HG03045 (cell line): ENCODE results near the gene KREMEN1.
"Not testable (repeated sequence)": the region's sequence is repeated elsewhere in the genome, so short reads cannot be mapped to it uniquely, and the experiment has no call there.

Experiments used
- ATAC-seq: cut with Tn5 transposase; IDR thresholded peaks from one replicate; pipeline ENCODE4 v1.9.1; 2021; ENCODE audit warnings: mild to moderate bottlenecking, moderate library complexity; ENCODE audit not compliant: unreplicated experiment

KREMEN1 gene

DNA sequence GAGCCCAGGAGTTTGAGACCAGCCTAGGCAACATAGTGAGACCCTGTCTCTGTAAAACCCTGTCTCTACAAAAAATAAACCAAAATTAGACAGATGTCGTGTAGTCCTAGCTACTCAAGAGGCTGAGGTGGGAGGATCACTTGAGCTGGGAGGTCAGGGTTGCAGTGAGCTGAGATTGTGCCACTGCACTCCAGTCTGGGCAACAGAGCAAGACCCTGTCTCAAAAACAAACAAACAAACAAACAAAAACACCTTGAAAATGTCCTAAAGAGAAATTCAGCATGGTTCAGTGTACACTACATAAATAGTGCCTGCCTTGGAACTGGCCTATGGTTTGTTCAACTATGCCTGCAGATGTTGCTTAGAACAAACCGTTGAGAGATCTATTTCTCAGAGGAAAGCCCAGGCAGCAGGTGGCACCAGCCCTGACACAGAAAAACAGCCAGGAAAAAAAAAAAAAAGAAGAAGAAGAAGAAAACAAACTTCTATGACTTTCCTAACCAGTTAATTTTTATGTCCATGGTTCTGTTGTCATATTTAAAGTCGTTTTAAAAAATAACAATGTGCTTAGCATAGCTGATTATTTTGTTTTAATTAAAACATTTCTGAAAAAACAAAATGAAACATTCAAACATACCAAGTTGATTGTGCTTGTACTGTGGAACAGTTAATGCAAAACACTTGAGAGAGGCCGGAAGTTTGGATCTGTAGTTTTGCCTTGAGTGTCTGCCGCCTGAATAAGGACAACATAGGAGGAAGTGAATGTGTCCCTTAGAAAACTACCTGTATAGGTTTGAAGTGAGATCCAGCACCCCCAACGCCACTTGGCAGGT, 5.4 kb downstream of the KREMEN1 start:
- no peak for ATAC-seq

DNA sequence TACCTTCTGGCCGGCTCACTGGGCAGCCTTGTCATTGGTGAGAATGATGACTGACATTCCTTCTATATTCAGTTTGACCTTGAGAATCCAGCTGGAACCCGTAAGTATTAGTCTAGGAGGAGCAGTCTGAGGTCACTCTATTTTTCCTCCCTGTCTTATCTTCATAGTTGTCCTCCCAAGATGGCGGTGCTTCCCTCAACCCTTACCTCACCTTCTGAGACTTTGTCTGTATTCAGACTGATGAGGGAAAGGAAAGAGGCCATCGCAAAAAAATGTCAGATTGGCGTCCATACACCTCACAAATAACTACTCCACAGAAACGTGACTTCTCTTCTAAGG, 6.0 kb downstream of the KREMEN1 start:
- ATAC-seq: no peak

GRCh38 chr22:29079218-29079901, 6.5 kb downstream of the KREMEN1 start:
- no peak for ATAC-seq

DNA sequence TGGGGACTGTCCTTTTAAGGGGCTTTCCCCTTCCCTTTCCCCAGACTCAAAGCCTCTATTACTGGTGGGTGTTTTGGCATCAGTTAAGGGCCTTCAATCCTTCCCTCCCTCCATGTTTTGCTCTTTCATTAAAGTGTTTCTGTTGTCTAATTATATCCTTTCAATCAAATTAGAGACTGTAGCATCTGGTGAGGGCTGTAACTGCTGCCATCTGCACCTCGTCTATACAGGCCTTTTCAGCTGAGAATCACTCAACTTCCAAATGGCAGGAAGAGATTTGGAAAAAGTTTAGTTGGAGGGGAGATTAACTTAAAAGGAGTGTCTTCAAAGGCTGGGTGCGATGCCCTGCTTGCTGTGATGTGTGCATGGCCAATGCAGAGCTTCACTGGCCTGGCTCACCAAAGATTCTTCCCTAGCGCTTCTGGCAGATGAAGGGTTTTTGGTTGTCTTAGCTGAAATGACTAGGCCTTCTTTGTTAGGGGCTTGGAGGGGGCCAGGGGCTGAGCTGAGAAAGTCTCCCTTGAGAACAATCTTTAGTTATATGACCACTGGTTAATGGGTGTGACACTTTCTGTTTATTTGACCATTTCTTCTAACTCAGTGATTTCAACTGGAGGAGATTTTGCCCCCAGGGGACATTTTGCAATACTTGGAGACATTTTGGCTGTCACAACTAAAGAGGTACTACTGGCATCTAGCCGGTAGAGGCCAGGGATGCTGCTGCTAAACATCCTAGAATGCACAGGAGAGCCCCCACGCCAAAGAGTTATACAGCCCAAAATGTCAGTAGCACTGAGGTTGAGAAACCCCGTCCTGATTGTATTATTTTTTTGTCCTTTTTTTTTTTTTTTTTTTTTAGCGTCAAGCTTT, 7.5 kb downstream of the KREMEN1 start:
- no peak for ATAC-seq

DNA sequence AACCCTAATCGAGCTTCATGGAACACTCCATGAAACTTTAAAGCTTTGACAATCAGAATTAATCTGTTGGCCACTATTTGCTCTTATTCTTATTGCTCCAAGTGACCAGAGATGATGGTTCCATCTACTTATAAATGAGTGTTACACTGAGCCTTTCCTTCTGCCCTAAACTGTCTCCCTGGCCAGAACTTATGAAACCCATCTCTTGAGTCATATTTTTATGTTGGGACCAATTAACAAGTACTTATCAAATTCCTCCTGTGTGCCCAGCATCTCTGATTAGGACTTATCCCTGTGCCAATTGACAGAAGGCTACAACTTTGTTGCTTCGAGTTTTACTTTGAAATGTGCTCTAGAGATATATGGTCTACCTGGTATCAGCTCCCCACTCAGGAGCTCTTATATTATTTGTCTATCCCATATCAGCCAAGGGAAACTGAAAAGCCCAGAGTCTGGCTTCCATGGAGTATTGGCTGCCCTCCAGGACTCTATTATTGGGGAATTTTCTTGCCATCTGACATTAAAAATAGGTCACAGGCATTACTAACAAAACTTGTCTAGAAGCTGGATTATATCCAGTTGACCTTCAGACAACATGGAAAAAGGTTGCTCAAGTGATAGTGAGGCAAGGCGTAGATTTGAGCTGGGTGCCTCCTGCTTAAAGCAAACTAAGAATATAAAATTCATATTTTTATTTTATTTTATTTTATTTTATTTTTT, 8.8 kb downstream of the KREMEN1 start:
- no peak for ATAC-seq

DNA sequence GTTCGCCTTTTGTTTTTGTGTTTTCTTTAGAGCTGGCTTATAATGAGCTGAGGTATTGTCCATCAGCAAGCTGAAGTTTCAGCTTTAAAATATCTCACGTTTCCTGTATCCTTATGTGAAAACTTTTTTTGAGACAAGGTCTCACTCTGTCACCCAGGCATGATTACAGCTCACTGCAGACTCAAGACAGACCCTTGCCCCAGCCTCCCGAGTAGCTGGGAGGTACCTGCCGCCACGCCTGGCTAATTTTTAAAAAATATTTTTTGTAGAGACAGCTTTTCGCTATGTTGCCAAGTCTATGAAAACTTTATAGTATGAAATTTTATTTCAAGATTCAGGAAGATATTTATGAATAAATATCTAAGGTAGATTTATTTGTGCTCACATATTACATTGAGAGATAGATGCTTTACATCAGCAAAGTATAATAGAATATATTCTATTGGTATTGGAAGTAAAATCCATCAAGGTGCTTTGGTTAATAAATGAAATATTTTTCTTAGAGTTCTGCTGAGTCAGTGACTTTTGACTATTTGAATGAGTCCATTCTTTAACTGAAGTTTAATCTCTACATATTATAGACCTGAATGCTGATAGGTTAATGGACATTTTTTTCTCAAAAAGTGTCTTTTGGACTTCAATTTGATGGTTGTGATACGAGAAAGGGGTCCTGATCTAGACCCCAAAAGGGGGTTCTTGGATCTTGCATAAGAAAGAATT, 10.2 kb downstream of the KREMEN1 start:
- ATAC-seq: no peak

DNA sequence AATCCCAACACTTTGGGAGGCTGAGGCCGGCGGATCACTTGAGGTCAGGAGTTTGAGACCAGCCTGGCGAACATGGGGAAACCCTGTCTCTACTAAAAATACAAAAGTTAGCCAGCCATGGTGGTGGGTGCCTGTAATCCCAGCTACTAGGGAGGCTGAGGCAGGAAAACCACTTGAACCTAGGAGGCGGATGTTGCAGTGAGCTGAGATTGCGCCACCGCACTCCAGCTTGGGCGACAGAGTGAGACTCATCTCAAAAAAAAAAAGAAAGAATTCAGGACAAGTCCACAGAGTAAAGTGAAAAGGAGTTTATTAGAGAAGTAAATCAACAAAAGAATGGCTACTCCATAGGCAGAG, 10.7 kb downstream of the KREMEN1 start:
- ATAC-seq: not testable (repeated sequence)

GRCh38 chr22:29083933-29084591, 11.2 kb downstream of the KREMEN1 start:
- ATAC-seq: no peak

GRCh38 chr22:29087012-29087411, 14.2 kb downstream of the KREMEN1 start:
- ATAC-seq: no peak

- no peak for ATAC-seq
These were observed 16.0 kb downstream of the KREMEN1 start for GRCh38 chr22:29088809-29089208.

GRCh38 chr22:29089507-29089906, 16.7 kb downstream of the KREMEN1 start:
- no peak for ATAC-seq

GRCh38 chr22:29090039-29090438, 17.2 kb downstream of the KREMEN1 start:
- no peak for ATAC-seq

DNA sequence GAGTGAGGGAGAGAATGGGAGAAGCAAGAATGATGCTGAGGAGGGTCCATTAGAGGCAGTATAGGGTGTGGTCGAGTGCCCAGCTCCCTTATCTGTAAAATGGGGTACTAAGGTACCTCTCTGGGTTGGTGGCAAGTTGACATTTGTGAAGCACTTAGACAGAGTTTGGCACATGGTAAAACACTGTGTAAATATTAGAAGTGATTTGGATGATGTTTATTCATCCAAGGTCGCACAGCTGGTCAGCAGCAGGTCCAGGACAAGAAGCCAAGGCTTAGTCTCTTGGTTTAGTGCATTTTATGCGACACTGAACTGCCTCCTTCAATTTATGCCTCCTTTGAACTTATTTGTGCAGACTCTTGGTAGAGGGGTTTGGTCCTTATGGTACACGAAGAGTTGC, 19.4 kb downstream of the KREMEN1 start:
- ATAC-seq: no peak

DNA sequence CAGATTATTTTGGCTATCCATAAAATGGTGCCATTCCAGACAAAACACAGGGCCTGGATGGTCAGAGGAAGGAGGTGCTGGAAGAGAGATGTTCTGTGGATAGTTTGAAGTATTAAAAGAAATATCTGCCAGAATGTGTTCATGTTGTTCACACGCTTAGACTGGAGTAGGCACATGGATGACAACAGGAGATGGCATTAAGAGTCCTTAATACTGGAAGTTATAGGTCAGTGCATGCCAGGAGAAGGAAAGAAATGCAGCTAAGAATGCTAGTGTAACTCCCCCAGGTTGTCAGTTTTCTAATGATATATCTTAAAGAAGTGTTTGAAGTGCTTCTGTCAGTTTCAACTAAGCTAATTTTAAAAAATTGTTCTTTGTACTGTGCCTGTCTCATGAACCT, 20.2 kb downstream of the KREMEN1 start:
- ATAC-seq: no peak

GRCh38 chr22:29093501-29094300, 20.9 kb downstream of the KREMEN1 start:
- ATAC-seq: no peak

GRCh38 chr22:29095459-29095858, 22.6 kb downstream of the KREMEN1 start:
- ATAC-seq: no peak

DNA sequence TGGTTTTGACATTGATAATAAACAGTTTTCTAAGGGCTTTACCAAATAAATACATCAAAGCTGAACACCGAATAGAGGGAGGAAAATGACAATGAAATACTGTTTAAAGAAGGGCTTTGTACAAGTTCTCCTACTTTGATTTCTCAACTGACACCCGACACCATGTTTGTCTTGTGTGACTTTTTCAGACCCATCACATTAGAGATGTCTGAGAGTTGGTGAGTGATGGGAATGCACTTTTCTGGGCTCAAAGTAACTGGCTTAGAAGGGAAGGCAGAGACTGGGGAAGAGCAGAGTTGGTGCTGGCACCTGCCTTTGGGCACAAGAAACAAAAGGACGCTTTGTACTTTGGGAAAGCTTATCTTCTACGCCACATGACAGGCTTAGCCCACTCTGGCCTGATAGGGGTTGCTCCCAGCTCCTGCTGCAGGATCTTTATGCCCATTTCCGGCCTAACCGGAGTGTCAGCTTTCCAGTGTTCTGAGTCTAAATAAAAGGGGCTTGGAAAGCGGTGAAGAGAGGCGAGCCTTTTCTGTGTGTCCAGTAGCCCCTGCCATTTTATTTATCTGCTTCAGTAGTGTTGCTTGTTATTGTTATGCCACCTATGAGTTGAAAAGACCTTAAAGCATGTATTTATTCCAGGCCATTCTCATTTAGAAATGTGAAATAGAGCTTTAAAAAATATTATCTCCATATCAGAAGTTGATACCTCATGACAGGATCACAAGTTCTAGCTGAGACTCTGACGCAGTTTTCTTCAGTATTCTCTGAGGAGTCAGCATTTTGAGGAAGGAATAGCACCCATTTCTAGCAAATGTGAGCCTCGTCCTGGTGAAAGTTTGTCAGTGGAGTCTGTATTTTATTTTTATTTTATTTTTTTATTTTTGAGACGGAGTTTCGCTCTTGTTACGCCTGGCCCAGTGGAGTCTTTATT, 24.2 kb downstream of the KREMEN1 start:
- no peak for ATAC-seq

GRCh38 chr22:29098296-29098695, 25.5 kb downstream of the KREMEN1 start:
- no peak for ATAC-seq
